BE2C (cell line): Measurements from ENCODE around the gene OLFM1.
A peak's percentile ranks its signal among the peaks of the same experiment; 100 is the strongest.

Experiments
- DNase-seq: peaks from one replicate; pipeline ENCODE4 v3.0.0-alpha.2; 2020
- H3K27me3 ChIP-seq: fragments of 250-450 bp; sonication (Bioruptor Pico); 2 replicates; pipeline ENCODE4 v1.5.1; 2020; ENCODE audit warnings: mild to moderate bottlenecking
- H3K36me3 ChIP-seq: fragments of 250-450 bp; sonication (Bioruptor Pico); 2 replicates; pipeline ENCODE4 v1.5.1; 2020; ENCODE audit warnings: mild to moderate bottlenecking
- H3K4me1 ChIP-seq: fragments of 250-450 bp; sonication (Bioruptor Pico); 2 replicates; pipeline ENCODE4 v1.5.1; 2020
- H3K4me3 ChIP-seq: 2 replicates; pipeline ENCODE4 v1.5.1; 2011; ENCODE audit warnings: low read depth, low read length
- H3K9me3 ChIP-seq: fragments of 250-450 bp; sonication (Bioruptor Pico); 2 replicates; pipeline ENCODE4 v1.5.1; 2020
- TF ChIP-seq, protein P1 (sequence below): IDR thresholded peaks from 2 replicates; pipeline ENCODE4 v1.5.1; 2012; ENCODE audit warnings: mild to moderate bottlenecking, low read depth, low read length

OLFM1 gene

DNA sequence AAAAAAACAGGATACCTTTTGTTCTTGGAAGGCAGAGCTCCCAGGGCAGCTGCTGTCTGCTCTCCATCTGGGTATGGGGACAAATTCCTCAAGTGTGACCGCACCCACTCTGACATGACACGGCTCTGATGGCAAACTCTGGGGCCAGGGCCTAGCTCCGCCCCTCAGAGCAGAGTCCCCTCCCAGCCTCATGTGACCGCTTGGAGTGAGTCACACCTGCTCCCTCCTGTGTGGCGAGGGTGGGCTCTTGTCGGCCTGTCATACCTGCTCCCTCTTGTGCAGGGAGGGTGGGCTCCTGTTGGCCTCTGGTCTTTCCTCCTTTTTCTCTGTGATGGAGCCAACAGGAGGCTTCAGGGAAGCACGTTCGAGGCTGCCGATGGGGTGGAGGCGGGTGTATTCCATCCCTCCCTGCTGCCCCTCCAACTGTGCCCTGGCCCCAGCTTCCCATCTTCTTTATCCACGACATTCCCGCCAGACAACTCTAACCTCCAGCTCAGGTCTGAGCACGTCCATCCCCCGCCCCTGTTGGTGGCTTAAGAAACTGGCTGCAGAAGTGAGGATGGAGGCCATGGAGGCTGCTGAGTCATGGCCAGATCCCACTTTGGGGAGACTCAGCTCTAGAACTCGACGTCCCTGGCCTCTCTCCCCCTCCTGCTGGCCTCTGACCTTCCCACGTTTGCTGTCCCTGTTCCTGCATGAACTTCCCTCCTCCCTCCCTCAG lies 65.3 kb downstream of the OLFM1 start:
- H3K4me3 ChIP-seq: no peak overlapping the region
- peak; percentile 58 for DNase-seq
- no peaks in the 10 kb centered on the region for H3K27me3 ChIP-seq
- H3K9me3 ChIP-seq: no peaks in the 10 kb centered on the region
- peaks cover 37% of the 10 kb centered on the region for H3K4me1 ChIP-seq
- H3K36me3 ChIP-seq: no peaks in the 10 kb centered on the region
- TF ChIP-seq, protein P1, sequence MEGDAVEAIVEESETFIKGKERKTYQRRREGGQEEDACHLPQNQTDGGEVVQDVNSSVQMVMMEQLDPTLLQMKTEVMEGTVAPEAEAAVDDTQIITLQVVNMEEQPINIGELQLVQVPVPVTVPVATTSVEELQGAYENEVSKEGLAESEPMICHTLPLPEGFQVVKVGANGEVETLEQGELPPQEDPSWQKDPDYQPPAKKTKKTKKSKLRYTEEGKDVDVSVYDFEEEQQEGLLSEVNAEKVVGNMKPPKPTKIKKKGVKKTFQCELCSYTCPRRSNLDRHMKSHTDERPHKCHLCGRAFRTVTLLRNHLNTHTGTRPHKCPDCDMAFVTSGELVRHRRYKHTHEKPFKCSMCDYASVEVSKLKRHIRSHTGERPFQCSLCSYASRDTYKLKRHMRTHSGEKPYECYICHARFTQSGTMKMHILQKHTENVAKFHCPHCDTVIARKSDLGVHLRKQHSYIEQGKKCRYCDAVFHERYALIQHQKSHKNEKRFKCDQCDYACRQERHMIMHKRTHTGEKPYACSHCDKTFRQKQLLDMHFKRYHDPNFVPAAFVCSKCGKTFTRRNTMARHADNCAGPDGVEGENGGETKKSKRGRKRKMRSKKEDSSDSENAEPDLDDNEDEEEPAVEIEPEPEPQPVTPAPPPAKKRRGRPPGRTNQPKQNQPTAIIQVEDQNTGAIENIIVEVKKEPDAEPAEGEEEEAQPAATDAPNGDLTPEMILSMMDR: no peak

DNA sequence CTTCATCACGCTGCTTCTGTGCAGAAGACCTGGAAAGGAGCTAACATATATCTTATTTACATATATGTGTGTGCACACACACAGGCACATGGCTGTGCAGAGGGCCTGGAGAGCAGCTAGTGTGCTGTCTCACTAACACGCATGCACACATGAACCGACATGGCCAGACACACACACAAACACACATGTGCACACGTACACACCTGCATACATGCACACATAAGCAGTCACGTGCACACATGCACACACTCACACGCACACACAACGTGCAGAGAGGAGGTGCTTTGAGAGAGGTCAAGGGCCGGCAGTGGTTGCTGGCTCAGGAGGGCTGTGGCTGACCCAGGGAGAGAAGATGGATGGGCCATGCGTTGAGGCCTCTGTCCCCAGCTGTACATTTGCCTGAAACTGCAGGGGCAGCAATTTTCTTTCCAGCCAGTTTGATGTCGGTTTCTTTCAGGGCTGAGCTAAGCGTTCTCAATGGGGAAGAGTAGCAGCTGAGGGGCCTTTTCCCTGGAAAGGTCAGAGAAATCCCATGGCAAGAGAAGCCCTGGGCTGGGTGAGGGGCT lies 66.7 kb downstream of the OLFM1 start:
- Histone ChIP-seq H3K9me3 (no peaks in the 10 kb centered on the region), H3K27me3 (no peaks in the 10 kb centered on the region), H3K4me3 (no peak overlapping the region), H3K36me3 (no peaks in the 10 kb centered on the region), H3K4me1 (peaks cover 40% of the 10 kb centered on the region)
- TF ChIP-seq, protein P1: no peak
- DNase-seq: no peak

DNA sequence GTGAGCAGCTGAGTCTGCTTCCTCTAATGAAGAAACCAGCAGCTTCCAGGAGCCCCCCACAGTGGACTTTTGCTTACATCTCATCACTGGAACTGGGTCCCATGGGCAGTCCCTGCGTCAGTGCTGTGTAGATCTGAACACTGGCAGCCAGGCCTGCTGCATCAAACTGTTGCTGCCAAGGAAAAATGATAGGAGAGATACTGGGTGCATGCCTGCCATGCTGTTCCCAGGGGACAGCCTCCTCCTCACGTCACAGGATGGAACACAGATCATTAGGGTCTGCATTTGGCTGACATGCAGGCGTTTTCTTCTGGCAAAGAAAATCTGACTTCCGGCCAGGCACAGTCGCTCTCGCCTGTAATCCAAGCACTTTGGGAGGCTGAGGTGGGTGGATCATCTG lies 67.9 kb downstream of the OLFM1 start:
- Histone ChIP-seq H3K9me3 (no peaks in the 10 kb centered on the region), H3K4me1 (peaks cover 53% of the 10 kb centered on the region), H3K36me3 (no peaks in the 10 kb centered on the region), H3K27me3 (no peaks in the 10 kb centered on the region), H3K4me3 (no peak overlapping the region)
- TF ChIP-seq, protein P1: no peak
- DNase-seq: peak; percentile 86

DNA sequence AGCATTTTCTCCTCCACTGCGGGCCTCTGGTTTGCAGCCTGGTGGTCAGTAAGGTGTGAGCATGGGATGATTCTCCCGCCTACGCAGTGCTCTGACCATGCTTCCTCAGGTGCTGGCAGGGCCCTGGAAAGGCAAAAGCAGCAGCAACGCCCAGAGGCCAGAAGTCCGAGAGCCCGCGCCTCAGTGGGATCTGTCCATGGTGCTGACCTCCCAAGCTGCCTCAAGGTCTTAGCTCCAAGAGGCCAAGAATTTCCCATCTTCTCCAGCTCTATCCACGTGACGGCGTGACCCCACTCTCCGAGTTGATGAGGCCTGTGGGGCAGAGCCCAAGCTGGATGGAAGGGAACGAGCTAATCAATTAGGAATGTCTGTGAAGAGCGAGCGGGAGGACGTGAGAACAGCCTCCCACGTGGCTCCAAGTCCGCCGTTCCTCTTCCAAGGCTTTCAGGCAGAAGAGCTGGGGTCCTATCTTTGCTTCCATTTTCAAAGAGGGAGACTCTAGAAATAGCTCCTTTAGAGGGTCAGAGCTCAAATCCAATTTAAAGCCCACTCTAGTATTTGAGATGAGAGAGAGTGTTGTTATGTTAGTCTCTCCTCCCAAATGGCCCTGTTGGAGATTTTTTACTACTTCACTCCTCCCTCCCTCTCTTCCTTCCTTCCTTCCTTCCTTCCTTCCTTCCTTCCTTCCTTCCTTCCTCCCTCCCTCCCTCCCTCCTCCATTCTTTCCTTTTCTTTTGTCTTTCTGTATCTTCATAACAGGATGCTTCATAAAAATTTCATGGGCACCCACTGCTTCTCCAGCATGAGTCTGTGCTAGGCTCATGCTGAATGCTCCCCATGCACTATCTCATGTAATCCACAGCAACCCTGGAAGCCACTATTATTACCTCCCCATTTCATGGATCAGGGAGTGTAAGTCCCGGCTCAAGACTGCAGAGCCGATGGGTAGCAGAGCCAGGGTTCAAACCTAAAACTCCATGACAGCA lies 69.3 kb downstream of the OLFM1 start:
- Histone ChIP-seq H3K4me1 (peaks cover 57% of the 10 kb centered on the region), H3K27me3 (no peaks in the 10 kb centered on the region), H3K4me3 (no peak overlapping the region), H3K9me3 (no peaks in the 10 kb centered on the region), H3K36me3 (no peaks in the 10 kb centered on the region)
- TF ChIP-seq, protein P1: no peak
- DNase-seq: no peak

DNA sequence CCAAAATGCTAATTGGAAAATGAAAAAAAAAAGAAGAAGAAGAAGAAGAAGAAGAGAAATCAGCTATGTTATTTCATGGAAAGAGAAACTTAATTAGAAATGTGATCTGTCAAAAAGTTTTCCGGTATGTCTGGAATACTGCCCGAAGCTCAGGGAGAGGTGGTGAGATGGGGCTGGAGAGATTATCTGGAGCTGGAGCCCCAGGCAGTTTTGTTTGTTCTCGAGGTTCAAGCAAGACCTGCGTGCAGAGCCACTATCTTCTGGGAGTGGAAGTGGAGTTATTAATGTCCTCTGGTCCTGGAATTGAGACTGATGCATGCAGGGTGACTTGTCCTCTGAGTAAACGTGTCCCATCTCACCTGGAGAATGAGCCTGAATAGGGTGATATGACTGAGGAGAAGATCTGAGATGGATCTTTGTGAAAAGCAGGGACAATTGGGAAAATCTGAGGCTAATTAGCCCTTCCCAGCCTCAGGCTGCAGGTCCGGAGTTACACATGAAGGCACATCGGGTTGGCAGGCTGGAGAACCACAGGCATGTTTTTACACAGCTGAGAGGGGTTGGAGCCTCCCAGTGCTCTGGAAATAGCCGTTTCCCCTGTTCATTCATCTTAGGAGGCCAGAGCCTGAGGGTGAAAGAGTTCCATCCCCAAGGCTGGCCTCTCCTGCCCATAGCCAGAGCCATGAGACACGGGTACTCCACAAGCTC lies 70.5 kb downstream of the OLFM1 start:
- TF ChIP-seq, protein P1: no peak
- DNase-seq: peak; percentile 76
- H3K9me3 ChIP-seq: no peaks in the 10 kb centered on the region
- H3K36me3 ChIP-seq: no peaks in the 10 kb centered on the region
- no peaks in the 10 kb centered on the region for H3K27me3 ChIP-seq
- H3K4me3 ChIP-seq: no peak overlapping the region
- H3K4me1 ChIP-seq: peaks cover 47% of the 10 kb centered on the region
